ENCODE data around the gene UBE4B. TPM values are rescaled to one million over a fixed set of nuclear protein-coding genes. Genes with fewer than 3 reads are reported as not detected.

Gene UBE4B
- total and polyA plus RNA-seq, 10 of the 15 experiments (the other 5 are each of a cell fraction or from before 2014, with no cell fraction given), result 2.9 to 32.6 (median 20.7) TPM

DNA sequence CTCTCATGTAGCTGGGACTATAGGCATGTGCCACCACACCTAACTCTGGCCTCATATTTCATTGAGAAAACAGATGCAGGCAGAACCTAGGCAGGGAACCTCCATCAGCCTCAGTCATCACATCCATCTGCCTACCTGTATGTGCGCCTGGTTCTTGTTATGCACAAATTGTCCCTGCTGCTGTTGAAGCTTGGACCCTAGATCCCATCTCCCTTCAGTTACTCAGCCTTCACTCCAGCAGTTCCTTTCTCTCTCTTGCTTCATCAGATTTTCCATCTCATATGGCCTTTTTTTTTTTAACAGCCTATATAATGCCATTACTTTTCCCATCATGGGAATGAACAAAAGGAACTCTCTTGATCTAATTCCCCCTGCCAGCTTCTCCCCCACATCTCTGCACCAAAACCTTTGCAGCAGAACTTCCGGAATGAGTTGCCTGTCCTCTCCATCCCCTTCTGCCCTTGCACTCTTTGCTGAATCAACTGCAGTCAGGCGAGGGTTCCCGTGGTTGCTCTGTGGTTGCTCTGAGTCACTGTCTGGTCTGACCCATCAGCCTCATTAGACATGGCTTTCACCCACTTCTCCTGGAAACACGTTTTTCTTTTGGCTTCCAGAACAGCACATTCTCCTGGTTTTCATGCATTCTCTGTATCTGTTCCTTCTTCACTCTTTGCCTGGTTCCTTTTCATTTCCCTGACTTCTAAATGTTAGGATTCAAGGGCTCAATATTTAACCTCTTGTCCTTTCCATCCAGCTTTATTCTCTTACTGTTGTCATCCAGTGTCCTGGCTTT is 41.5 kb downstream of the UBE4B start:
- Histone ChIP-seq H3K27ac (ENCODE audit: control insufficient read depth, insufficient read depth) (no peak overlapping the region), H3K79me2 (ENCODE audit: control insufficient read depth, insufficient read depth, low read length) (no peaks in the 10 kb centered on the region; the same call in 1 of the 2 replicates), H3K4me2 (ENCODE audit: control insufficient read depth, insufficient read depth) (peak overlapping the region; percentile 20; the same call in 1 of the 2 replicates), H3K36me3 (ENCODE audit: control insufficient read depth in 2 of 2, insufficient read depth in 2 of 2, low read length in 1 of 2) (peaks cover 0 to 3% of the 10 kb centered on the region in 2 experiments; a peak in 2 of 4 replicates), H3K4me3 (no peak overlapping the region), H4K20me1 (ENCODE audit: control insufficient read depth, insufficient read depth) (no peaks in the 10 kb centered on the region), H3K9ac (ENCODE audit: control insufficient read depth, insufficient read depth, low read length) (no peak overlapping the region), H3K4me1 (ENCODE audit: control insufficient read depth, insufficient read depth, low read length) (peaks cover 14% of the 10 kb centered on the region), H2AFZ (ENCODE audit: control insufficient read depth, low read depth, low read length) (no peak overlapping the region), H3K27me3 (replicated peaks in 1 of 2; ENCODE audit: control insufficient read depth in 2 of 2, insufficient read depth in 2 of 2, low read length in 1 of 2) (no peaks in the 10 kb centered on the region), H3K9me3 (replicated peaks; ENCODE audit: control insufficient read depth, insufficient read depth, low read length) (no peaks in the 10 kb centered on the region)
- ChIA-PET RAD21 (ENCODE audit: unreplicated experiment) (no interaction called here), CTCF (interaction anchor here (0.7 to 0.9 kb wide), 2 partner anchors 20 to 208 kb away, joined by 3 to 5 read pairs; no protein-coding TSS in a partner anchor), SMC1A (ENCODE audit: uncharacterized antibody, unreplicated experiment) (no interaction called here), POLR2A (interaction anchor here (1.0 kb wide), 1 partner anchor 8 kb away, joined by 3 read pairs; no protein-coding TSS in a partner anchor)
- intact Hi-C loops (cut with micrococcal nuclease; ENCODE audit: unreplicated experiment) (no loop called here), in situ Hi-C loops (cut with MboI) (no loop called here)
- FAIRE-seq (peak; percentile 76), DNase-seq (ENCODE audit: low read depth, low spot score) (peak; percentile 40), ATAC-seq (peak; percentile 91)
- 0% methylated on average over 5 of the region's 5 CpGs for WGBS (ENCODE audit: insufficient coverage, insufficient replicate concordance, low lambda C conversion rate, missing lambda C conversion rate)
- TSS peak; percentile 21 for BruUV-seq (replicated peaks)
- TF ChIP-seq ZNF274 (IDR thresholded peaks at IDR 0.05; ENCODE audit: insufficient read depth, insufficient read length), result no peak
- TF ChIP-seq, protein P1, sequence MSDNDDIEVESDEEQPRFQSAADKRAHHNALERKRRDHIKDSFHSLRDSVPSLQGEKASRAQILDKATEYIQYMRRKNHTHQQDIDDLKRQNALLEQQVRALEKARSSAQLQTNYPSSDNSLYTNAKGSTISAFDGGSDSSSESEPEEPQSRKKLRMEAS (IDR thresholded peaks at IDR 0.05; ENCODE audit: low read depth, low read length), result no peak
- TF ChIP-seq CHD4 (IDR thresholded peaks at IDR 0.05), result no peak
- TF ChIP-seq, protein P2, sequence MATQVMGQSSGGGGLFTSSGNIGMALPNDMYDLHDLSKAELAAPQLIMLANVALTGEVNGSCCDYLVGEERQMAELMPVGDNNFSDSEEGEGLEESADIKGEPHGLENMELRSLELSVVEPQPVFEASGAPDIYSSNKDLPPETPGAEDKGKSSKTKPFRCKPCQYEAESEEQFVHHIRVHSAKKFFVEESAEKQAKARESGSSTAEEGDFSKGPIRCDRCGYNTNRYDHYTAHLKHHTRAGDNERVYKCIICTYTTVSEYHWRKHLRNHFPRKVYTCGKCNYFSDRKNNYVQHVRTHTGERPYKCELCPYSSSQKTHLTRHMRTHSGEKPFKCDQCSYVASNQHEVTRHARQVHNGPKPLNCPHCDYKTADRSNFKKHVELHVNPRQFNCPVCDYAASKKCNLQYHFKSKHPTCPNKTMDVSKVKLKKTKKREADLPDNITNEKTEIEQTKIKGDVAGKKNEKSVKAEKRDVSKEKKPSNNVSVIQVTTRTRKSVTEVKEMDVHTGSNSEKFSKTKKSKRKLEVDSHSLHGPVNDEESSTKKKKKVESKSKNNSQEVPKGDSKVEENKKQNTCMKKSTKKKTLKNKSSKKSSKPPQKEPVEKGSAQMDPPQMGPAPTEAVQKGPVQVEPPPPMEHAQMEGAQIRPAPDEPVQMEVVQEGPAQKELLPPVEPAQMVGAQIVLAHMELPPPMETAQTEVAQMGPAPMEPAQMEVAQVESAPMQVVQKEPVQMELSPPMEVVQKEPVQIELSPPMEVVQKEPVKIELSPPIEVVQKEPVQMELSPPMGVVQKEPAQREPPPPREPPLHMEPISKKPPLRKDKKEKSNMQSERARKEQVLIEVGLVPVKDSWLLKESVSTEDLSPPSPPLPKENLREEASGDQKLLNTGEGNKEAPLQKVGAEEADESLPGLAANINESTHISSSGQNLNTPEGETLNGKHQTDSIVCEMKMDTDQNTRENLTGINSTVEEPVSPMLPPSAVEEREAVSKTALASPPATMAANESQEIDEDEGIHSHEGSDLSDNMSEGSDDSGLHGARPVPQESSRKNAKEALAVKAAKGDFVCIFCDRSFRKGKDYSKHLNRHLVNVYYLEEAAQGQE (IDR thresholded peaks at IDR 0.05; ENCODE audit: low read depth, low read length), result no peak
- no peak for TF ChIP-seq NKRF (conservative IDR thresholded peaks at IDR 0.05)
- TF ChIP-seq, protein P3, sequence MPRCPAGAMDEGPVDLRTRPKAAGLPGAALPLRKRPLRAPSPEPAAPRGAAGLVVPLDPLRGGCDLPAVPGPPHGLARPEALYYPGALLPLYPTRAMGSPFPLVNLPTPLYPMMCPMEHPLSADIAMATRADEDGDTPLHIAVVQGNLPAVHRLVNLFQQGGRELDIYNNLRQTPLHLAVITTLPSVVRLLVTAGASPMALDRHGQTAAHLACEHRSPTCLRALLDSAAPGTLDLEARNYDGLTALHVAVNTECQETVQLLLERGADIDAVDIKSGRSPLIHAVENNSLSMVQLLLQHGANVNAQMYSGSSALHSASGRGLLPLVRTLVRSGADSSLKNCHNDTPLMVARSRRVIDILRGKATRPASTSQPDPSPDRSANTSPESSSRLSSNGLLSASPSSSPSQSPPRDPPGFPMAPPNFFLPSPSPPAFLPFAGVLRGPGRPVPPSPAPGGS (IDR thresholded peaks at IDR 0.05; ENCODE audit: borderline replicate concordance, insufficient read depth, low read depth, low read length, poor library complexity, severe bottlenecking), result no peak
- no peak for TF ChIP-seq TAF1 (IDR thresholded peaks at IDR 0.05; ENCODE audit: borderline replicate concordance, low read depth, low read length)
- TF ChIP-seq, protein P4, sequence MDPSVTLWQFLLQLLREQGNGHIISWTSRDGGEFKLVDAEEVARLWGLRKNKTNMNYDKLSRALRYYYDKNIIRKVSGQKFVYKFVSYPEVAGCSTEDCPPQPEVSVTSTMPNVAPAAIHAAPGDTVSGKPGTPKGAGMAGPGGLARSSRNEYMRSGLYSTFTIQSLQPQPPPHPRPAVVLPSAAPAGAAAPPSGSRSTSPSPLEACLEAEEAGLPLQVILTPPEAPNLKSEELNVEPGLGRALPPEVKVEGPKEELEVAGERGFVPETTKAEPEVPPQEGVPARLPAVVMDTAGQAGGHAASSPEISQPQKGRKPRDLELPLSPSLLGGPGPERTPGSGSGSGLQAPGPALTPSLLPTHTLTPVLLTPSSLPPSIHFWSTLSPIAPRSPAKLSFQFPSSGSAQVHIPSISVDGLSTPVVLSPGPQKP (IDR thresholded peaks at IDR 0.05; ENCODE audit: low read depth, low read length), result no peak
- TF ChIP-seq RFX5 (IDR thresholded peaks at IDR 0.05; ENCODE audit: low read depth, low read length), result no peak
- TF ChIP-seq MEF2A (IDR thresholded peaks at IDR 0.05; ENCODE audit: insufficient read depth, low read depth, low read length), result no peak
- no peak for TF ChIP-seq TBL1XR1 (IDR thresholded peaks at IDR 0.05; ENCODE audit: low read depth, low read length)
- TF ChIP-seq SIN3A (IDR thresholded peaks at IDR 0.05; ENCODE audit: low read depth, low read length), result no peak
- TF ChIP-seq NFYA (IDR thresholded peaks at IDR 0.05; ENCODE audit: borderline replicate concordance, low read depth, low read length), result no peak
- no peak for TF ChIP-seq RCOR1 (conservative IDR thresholded peaks at IDR 0.05; ENCODE audit: low read depth, low read length)
- no peak for TF ChIP-seq MYB (IDR thresholded peaks at IDR 0.05; ENCODE audit: borderline replicate concordance, low read depth, low read length)
